B cell (primary cell): ENCODE results near the gene ABCA7. TPM values are rescaled to one million over a fixed set of nuclear protein-coding genes. Genes with fewer than 3 reads are reported as not detected.
A peak's percentile ranks its signal among the peaks of the same experiment; 100 is the strongest.
"Not testable (repeated sequence)": the region's sequence is repeated elsewhere in the genome, so short reads cannot be mapped to it uniquely, and the experiment has no call there.

Experiments used
- ATAC-seq: fragments of 200-7000 bp; cut with Tn5 transposase; one replicate; pipeline ENCODE4 v1.10.0; 2021; ENCODE audit warnings: low read depth, mild to moderate bottlenecking, moderate number of reproducible peaks, moderate library complexity
- CTCF ChIA-PET: fragments of 350-600 bp; sonication (Branson Sonifier 250); formaldehyde crosslinking; loops from one replicate; lab custom pipeline; 2021; ENCODE audit warnings: antibody characterized with exemption, inconsistent platforms; lab: Charles Lee
- POLR2A ChIA-PET: fragments of 350-600 bp; sonication (Branson Sonifier 250); formaldehyde crosslinking; loops from one replicate; lab custom pipeline; 2021; ENCODE audit warnings: antibody characterized with exemption; lab: Charles Lee
- DNase-seq: peaks from one replicate; pipeline ENCODE4 v3.0.0; 2013
- H2AFZ ChIP-seq: 2 replicates; pipeline ENCODE4 v1.6.1; 2012; ENCODE audit warnings: mild to moderate bottlenecking, low read depth, low read length; ENCODE audit not compliant: insufficient read depth, poor library complexity, severe bottlenecking
- H3K27ac ChIP-seq, 2 donors: 1 replicate in 1 of 2; 2 replicates in 1 of 2; pipeline ENCODE4 v1.5.1; 2012 to 2013; ENCODE audit warnings: low read length in 2 of 2, mild to moderate bottlenecking in 2 of 2, moderate library complexity in 1 of 2
- H3K27me3 ChIP-seq, 4 experiments: fragments of 200-600 bp in 1 of 4; sonication (generic) in 1 of 4; replicated peaks in 1 of 4; 1 replicate in 2 of 4; 2 replicates in 2 of 4; pipeline versions ENCODE4 v1.6.1 to v1.7.0; 2013 to 2016; ENCODE audit warnings: low read length in 3 of 4, mild to moderate bottlenecking in 2 of 4, mixed read lengths in 1 of 4, moderate library complexity in 1 of 4; ENCODE audit not compliant: insufficient read depth in 4 of 4, control insufficient read depth in 3 of 4; ENCODE audit errors: control extremely low read depth in 1 of 4
- H3K36me3 ChIP-seq, 2 experiments: replicated peaks in 1 of 2; 1 replicate in 1 of 2; 2 replicates in 1 of 2; pipeline versions ENCODE4 v1.6.1 to v1.7.1; 2013; ENCODE audit warnings: low read length in 1 of 2; ENCODE audit not compliant: insufficient read depth in 2 of 2, control insufficient read depth in 1 of 2; ENCODE audit errors: control extremely low read depth in 1 of 2, extremely low read depth in 1 of 2
- H3K4me1 ChIP-seq, 2 donors: fragments of 200-600 bp in 1 of 2; sonication (generic) in 1 of 2; 1 replicate in 1 of 2; 2 replicates in 1 of 2; pipeline versions ENCODE4 v1.5.1 to v1.6.1; 2013 to 2017; ENCODE audit warnings: low read length in 2 of 2; ENCODE audit not compliant: control insufficient read depth in 2 of 2, insufficient read depth in 2 of 2
- H3K4me2 ChIP-seq: replicated peaks from 2 replicates; pipeline ENCODE3; 2012; ENCODE audit warnings: mild to moderate bottlenecking, low read depth, low read length; ENCODE audit not compliant: poor library complexity, severe bottlenecking
- H3K4me3 ChIP-seq, 5 experiments: fragments of 200-600 bp in 1 of 5; sonication (generic) in 1 of 5; 1 replicate in 3 of 5; 2 replicates in 2 of 5; pipeline versions ENCODE4 v1.5.1 to v1.7.0; 2011 to 2016; ENCODE audit warnings: low read length in 4 of 5, mild to moderate bottlenecking in 4 of 5, low read depth in 2 of 5, control low read depth in 1 of 5, moderate library complexity in 1 of 5; ENCODE audit not compliant: insufficient read depth in 1 of 5; ENCODE audit errors: control extremely low read depth in 1 of 5, extremely low read depth in 1 of 5
- H3K79me2 ChIP-seq: fragments of 200-600 bp; sonication (generic); one replicate; pipeline ENCODE4 v1.6.0; 2016; ENCODE audit warnings: low read length; ENCODE audit not compliant: control insufficient read depth, insufficient read depth
- H3K9ac ChIP-seq: fragments of 200-600 bp; sonication (generic); 2 replicates; pipeline ENCODE4 v1.6.1; 2017; ENCODE audit warnings: mild to moderate bottlenecking, low read length, moderate library complexity
- H3K9me3 ChIP-seq, 3 donors: one replicate each; pipeline versions ENCODE4 v1.6.1 to v1.7.1; 2013; ENCODE audit warnings: low read length in 2 of 3; ENCODE audit not compliant: control insufficient read depth in 2 of 3, insufficient read depth in 1 of 3; ENCODE audit errors: control extremely low read depth in 1 of 3
- H4K20me1 ChIP-seq: 2 replicates; pipeline ENCODE4 v1.6.0; 2012; ENCODE audit warnings: mild to moderate bottlenecking, low read length; ENCODE audit not compliant: insufficient read depth, control insufficient read depth, poor library complexity, severe bottlenecking
- H3K27ac Mint-ChIP-seq: one replicate; pipeline ENCODE4 v1.8.0; 2021; ENCODE audit warnings: mixed read lengths
- H3K27me3 Mint-ChIP-seq: one replicate; pipeline ENCODE4 v1.8.0; 2021; ENCODE audit warnings: mixed read lengths
- H3K4me1 Mint-ChIP-seq: one replicate; pipeline ENCODE4 v1.8.0; 2021; ENCODE audit warnings: mixed read lengths
- H3K4me3 Mint-ChIP-seq: one replicate; pipeline ENCODE4 v1.8.0; 2021; ENCODE audit warnings: mixed read lengths
- H3K9me3 Mint-ChIP-seq: one replicate; pipeline ENCODE4 v1.8.0; 2022; ENCODE audit warnings: mixed read lengths; ENCODE audit not compliant: insufficient read depth
- CTCF ChIP-seq: fragments of 200-600 bp; IDR thresholded peaks from one replicate; pipeline ENCODE4 v1.8.0; 2022; ENCODE audit warnings: antibody characterized with exemption, mild to moderate bottlenecking
- EZH2 ChIP-seq: IDR thresholded peaks from 2 replicates; pipeline ENCODE4 v1.6.1; 2012; ENCODE audit warnings: borderline replicate concordance, low read depth, mild to moderate bottlenecking, moderate library complexity, low read length; ENCODE audit not compliant: insufficient read depth, poor library complexity, severe bottlenecking
- WGBS: methylation state at CpG from one replicate; pipeline ENCODE4 v1.1.5; 2013; ENCODE audit warnings: missing lambda C conversion rate; ENCODE audit not compliant: insufficient coverage; 5-methylcytosine and 5-hydroxymethylcytosine counted together
- intact Hi-C: fragments of 100-400 bp; cut with micrococcal nuclease; formaldehyde crosslinking; loops from one replicate; pipeline ENCODE4 v1.10.0; 2022
- polyA plus RNA-seq: library from polyadenylated mRNA; depleted of rRNA; stranded (reverse); fragments of >200 nt; gene quantifications from 2 replicates; pipeline ENCODE4 v1.2.3, GENCODE V29; 2012
- small RNA-seq: library from RNA; depleted of rRNA; stranded (forward); fragments of <200 nt; gene quantifications from one replicate; pipeline ENCODE3, GENCODE V24; 2012; ENCODE audit warnings: low replicate concordance, low read depth; ENCODE audit not compliant: insufficient read length
- total RNA-seq, 2 donors: library from RNA; stranded (reverse); fragments of 120-200 nt in 1 of 2; gene quantifications; 1 replicate in 1 of 2; 2 replicates in 1 of 2; pipeline versions ENCODE4 v1.2.3 to v1.2.4, GENCODE V29; 2013 to 2022

Gene ABCA7
- total and polyA plus RNA-seq, 2 donors (not counting 1 experiment from before 2014, with no cell fraction given), result 192 to 281 TPM

GRCh38 chr19:1113986-1114483, 74.1 kb downstream of the ABCA7 start:
- Histone ChIP-seq H3K27ac (no peak overlapping the region), H3K9ac (no peak overlapping the region), H3K36me3 (peaks cover 0 to 49% of the 10 kb centered on the region in 2 experiments), H3K4me1 (peaks cover 6 to 12% of the 10 kb centered on the region in 2 donors), H3K4me3 (no peak overlapping the region), H4K20me1 (peaks cover 32% of the 10 kb centered on the region), H3K9me3 (no peaks in the 10 kb centered on the region), H3K27me3 (no peaks in the 10 kb centered on the region), H3K79me2 (peaks cover 19% of the 10 kb centered on the region), H3K4me2 (no peak overlapping the region), H2AFZ (no peak overlapping the region)
- TF ChIP-seq CTCF (no peak), EZH2 (no peak)
- ATAC-seq (no peak), DNase-seq (no peak)
- Mint-ChIP-seq H3K27ac (peak overlapping the region; percentile 53), H3K4me1 (peaks cover 5% of the 10 kb centered on the region), H3K27me3 (no peaks in the 10 kb centered on the region), H3K4me3 (no peak overlapping the region), H3K9me3 (no peaks in the 10 kb centered on the region)
- WGBS, result 97% methylated on average over 25 of the region's 25 CpGs
- ChIA-PET CTCF (interaction anchor here (0.6 to 3.9 kb wide), 32 partner anchors 10 to 176 kb away, joined by 3 to 62 read pairs (median 5); partner anchors contain the start of genes ATP5F1D, CBARP, CIRBP and GPX4), POLR2A (interaction anchor here (0.6 to 1.5 kb wide), 4 partner anchors 9 to 107 kb away, joined by 3 to 7 read pairs (median 6); partner anchors contain the start of gene GPX4)
- intact Hi-C loops, result loop anchor here (1.0 to 5.0 kb wide), 3 partner anchors 19 to 126 kb away; no protein-coding TSS in a partner anchor

- H3K27me3 Mint-ChIP-seq, DNase-seq, H3K4me3 Mint-ChIP-seq, H2AFZ ChIP-seq, H3K4me2 ChIP-seq, H3K9me3 ChIP-seq, H3K4me1 Mint-ChIP-seq, POLR2A ChIA-PET, H3K9ac ChIP-seq, ATAC-seq, H3K27me3 ChIP-seq, H3K27ac ChIP-seq, H3K4me3 ChIP-seq, H3K9me3 Mint-ChIP-seq, H3K27ac Mint-ChIP-seq: not testable (repeated sequence)
- H3K4me1 ChIP-seq, result peaks cover 6 to 12% of the 10 kb centered on the region in 2 donors
- H3K36me3 ChIP-seq, result peaks cover 0 to 54% of the 10 kb centered on the region in 2 experiments
- H3K79me2 ChIP-seq, result peaks cover 19% of the 10 kb centered on the region
- 100% methylated on average over 4 of the region's 9 CpGs for WGBS
- H4K20me1 ChIP-seq, result peaks cover 32% of the 10 kb centered on the region
- CTCF ChIA-PET, result interaction anchor here (0.8 to 2.1 kb wide), 3 partner anchors 27 to 176 kb away, joined by 3 to 4 read pairs (median 4); no protein-coding TSS in a partner anchor
- intact Hi-C loops, result loop anchor here (5.0 kb wide), 1 partner anchor 78 kb away; no protein-coding TSS in a partner anchor
These were observed 74.8 kb downstream of the ABCA7 start for GRCh38 chr19:1114728-1115127.

Small RNA genes within 50 kb of the gene (small RNA-seq; reads per million reads assigned to genes)
- gene RNU6-2, result 9.3 reads per million, percentile 82 among the genes with 10 or more reads in this experiment

Other genes with a start within 250 kb of the ABCA7 start
- gene PTBP1, start 242.7 kb upstream of the ABCA7 start, total RNA-seq, result 304 and 309 TPM in 2 replicates
- gene PTBP1, start 242.7 kb upstream of the ABCA7 start, polyA plus RNA-seq, result 137 and 154 TPM in 2 replicates
- not detected in 2 replicates for gene PLPPR3, start 218.2 kb upstream of the ABCA7 start, total RNA-seq
- gene PLPPR3, start 218.2 kb upstream of the ABCA7 start, polyA plus RNA-seq, result not detected in 2 replicates
- gene AZU1, start 212.3 kb upstream of the ABCA7 start, total RNA-seq, result 0.44 and 0.70 TPM in 2 replicates
- 0.13 and 0.59 TPM in 2 replicates for gene AZU1, start 212.3 kb upstream of the ABCA7 start, polyA plus RNA-seq
- not detected in 2 replicates for gene PRTN3, start 199.1 kb upstream of the ABCA7 start, total RNA-seq
- not detected in 2 replicates for gene PRTN3, start 199.1 kb upstream of the ABCA7 start, polyA plus RNA-seq
- not detected in 2 replicates for gene ELANE, start 187.8 kb upstream of the ABCA7 start, total RNA-seq
- 0.18 TPM in 1 of 2 replicates, not detected in the other for gene ELANE, start 187.8 kb upstream of the ABCA7 start, polyA plus RNA-seq
- 0.79 and 0.87 TPM in 2 replicates for gene CFD, start 180.4 kb upstream of the ABCA7 start, total RNA-seq
- 2.9 and 6.6 TPM in 2 replicates for gene CFD, start 180.4 kb upstream of the ABCA7 start, polyA plus RNA-seq
- gene MED16, start 146.9 kb upstream of the ABCA7 start, total RNA-seq, result 85.0 and 88.6 TPM in 2 replicates
- 60.3 and 85.3 TPM in 2 replicates for gene MED16, start 146.9 kb upstream of the ABCA7 start, polyA plus RNA-seq
- not detected in 2 replicates for gene RNU6-9, start 146.6 kb upstream of the ABCA7 start, total RNA-seq
- gene RNU6-9, start 146.6 kb upstream of the ABCA7 start, polyA plus RNA-seq, result not detected in 2 replicates
- gene R3HDM4, start 126.9 kb upstream of the ABCA7 start, total RNA-seq, result 165 and 176 TPM in 2 replicates
- gene R3HDM4, start 126.9 kb upstream of the ABCA7 start, polyA plus RNA-seq, result 168 and 185 TPM in 2 replicates
- gene KISS1R, start 122.8 kb upstream of the ABCA7 start, total RNA-seq, result 0.56 and 0.79 TPM in 2 replicates
- gene KISS1R, start 122.8 kb upstream of the ABCA7 start, polyA plus RNA-seq, result 0.55 and 1.3 TPM in 2 replicates
- 60.5 and 66.7 TPM in 2 replicates for gene ARID3A, start 114.1 kb upstream of the ABCA7 start, total RNA-seq
- gene ARID3A, start 114.1 kb upstream of the ABCA7 start, polyA plus RNA-seq, result 16.5 and 22.9 TPM in 2 replicates
- 50.5 and 60.5 TPM in 2 replicates for gene WDR18, start 55.8 kb upstream of the ABCA7 start, total RNA-seq
- gene WDR18, start 55.8 kb upstream of the ABCA7 start, polyA plus RNA-seq, result 29.6 and 48.5 TPM in 2 replicates
- gene GRIN3B, start 39.7 kb upstream of the ABCA7 start, total RNA-seq, result 0.10 and 0.42 TPM in 2 replicates
- gene GRIN3B, start 39.7 kb upstream of the ABCA7 start, polyA plus RNA-seq, result 0.07 and 0.10 TPM in 2 replicates
- gene TMEM259, start 19.0 kb upstream of the ABCA7 start, total RNA-seq, result 373 and 377 TPM in 2 replicates
- 607 and 730 TPM in 2 replicates for gene TMEM259, start 19.0 kb upstream of the ABCA7 start, polyA plus RNA-seq
- gene RNU6-2, start 18.6 kb upstream of the ABCA7 start, total RNA-seq, result not detected in 2 replicates
- not detected in 2 replicates for gene RNU6-2, start 18.6 kb upstream of the ABCA7 start, polyA plus RNA-seq
- gene CNN2, start 13.5 kb upstream of the ABCA7 start, total RNA-seq, result 186 and 198 TPM in 2 replicates
- gene CNN2, start 13.5 kb upstream of the ABCA7 start, polyA plus RNA-seq, result 301 and 325 TPM in 2 replicates
- 490 and 523 TPM in 2 replicates for gene ARHGAP45, start 27.1 kb downstream of the ABCA7 start, total RNA-seq
- 488 and 579 TPM in 2 replicates for gene ARHGAP45, start 27.1 kb downstream of the ABCA7 start, polyA plus RNA-seq
- 103 and 106 TPM in 2 replicates for gene POLR2E, start 55.3 kb downstream of the ABCA7 start, total RNA-seq
- gene POLR2E, start 55.3 kb downstream of the ABCA7 start, polyA plus RNA-seq, result 84.5 and 121 TPM in 2 replicates
- 202 and 213 TPM in 2 replicates for gene GPX4, start 63.9 kb downstream of the ABCA7 start, total RNA-seq
- 303 and 317 TPM in 2 replicates for gene GPX4, start 63.9 kb downstream of the ABCA7 start, polyA plus RNA-seq
- 83.3 and 85.9 TPM in 2 replicates for gene SBNO2, start 134.2 kb downstream of the ABCA7 start, total RNA-seq
- 42.8 and 47.3 TPM in 2 replicates for gene SBNO2, start 134.2 kb downstream of the ABCA7 start, polyA plus RNA-seq
- 89.9 and 91.8 TPM in 2 replicates for gene STK11, start 165.7 kb downstream of the ABCA7 start, total RNA-seq
- 82.9 and 87.9 TPM in 2 replicates for gene STK11, start 165.7 kb downstream of the ABCA7 start, polyA plus RNA-seq
- 0.12 TPM in 1 of 2 replicates, not detected in the other for gene CBARP, start 197.9 kb downstream of the ABCA7 start, total RNA-seq
- gene CBARP, start 197.9 kb downstream of the ABCA7 start, polyA plus RNA-seq, result not detected in 2 replicates
- 131 and 150 TPM in 2 replicates for gene ATP5F1D, start 201.6 kb downstream of the ABCA7 start, total RNA-seq
- 145 and 166 TPM in 2 replicates for gene ATP5F1D, start 201.6 kb downstream of the ABCA7 start, polyA plus RNA-seq
- gene MIDN, start 208.5 kb downstream of the ABCA7 start, total RNA-seq, result 97.8 and 98.5 TPM in 2 replicates
- 120 and 156 TPM in 2 replicates for gene MIDN, start 208.5 kb downstream of the ABCA7 start, polyA plus RNA-seq
- gene CIRBP, start 229.2 kb downstream of the ABCA7 start, total RNA-seq, result 643 and 648 TPM in 2 replicates
- gene CIRBP, start 229.2 kb downstream of the ABCA7 start, polyA plus RNA-seq, result 1,164 and 1,418 TPM in 2 replicates
- gene FAM174C, start 235.4 kb downstream of the ABCA7 start, total RNA-seq, result 34.5 and 41.1 TPM in 2 replicates
- gene FAM174C, start 235.4 kb downstream of the ABCA7 start, polyA plus RNA-seq, result 45.1 and 70.6 TPM in 2 replicates
- gene EFNA2, start 245.8 kb downstream of the ABCA7 start, total RNA-seq, result not detected in 2 replicates
- not detected in 2 replicates for gene EFNA2, start 245.8 kb downstream of the ABCA7 start, polyA plus RNA-seq